ENCODE results near the gene TSR3.

The TSR3 gene

DNA sequence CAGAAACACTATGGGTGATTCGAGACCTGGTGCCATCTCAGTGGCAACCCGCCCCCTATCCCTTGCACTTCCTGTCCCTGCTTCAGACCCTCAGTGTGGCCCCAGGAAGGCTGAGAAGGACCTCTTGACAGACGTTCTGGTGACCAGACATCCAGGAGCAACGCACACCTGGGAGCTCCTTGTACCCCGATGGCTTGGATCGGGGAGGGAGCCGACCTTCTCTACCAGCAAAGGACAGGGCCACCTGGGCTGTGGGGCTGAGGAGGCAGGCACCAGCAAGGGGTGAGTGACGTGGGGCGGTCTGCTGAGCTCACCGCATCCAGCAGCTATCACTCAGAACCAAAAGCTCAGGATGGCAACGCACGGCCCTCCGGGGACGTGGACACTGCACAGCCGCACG lies 35.7 kb upstream of the TSR3 start:
- TF ChIP-seq, protein P1, sequence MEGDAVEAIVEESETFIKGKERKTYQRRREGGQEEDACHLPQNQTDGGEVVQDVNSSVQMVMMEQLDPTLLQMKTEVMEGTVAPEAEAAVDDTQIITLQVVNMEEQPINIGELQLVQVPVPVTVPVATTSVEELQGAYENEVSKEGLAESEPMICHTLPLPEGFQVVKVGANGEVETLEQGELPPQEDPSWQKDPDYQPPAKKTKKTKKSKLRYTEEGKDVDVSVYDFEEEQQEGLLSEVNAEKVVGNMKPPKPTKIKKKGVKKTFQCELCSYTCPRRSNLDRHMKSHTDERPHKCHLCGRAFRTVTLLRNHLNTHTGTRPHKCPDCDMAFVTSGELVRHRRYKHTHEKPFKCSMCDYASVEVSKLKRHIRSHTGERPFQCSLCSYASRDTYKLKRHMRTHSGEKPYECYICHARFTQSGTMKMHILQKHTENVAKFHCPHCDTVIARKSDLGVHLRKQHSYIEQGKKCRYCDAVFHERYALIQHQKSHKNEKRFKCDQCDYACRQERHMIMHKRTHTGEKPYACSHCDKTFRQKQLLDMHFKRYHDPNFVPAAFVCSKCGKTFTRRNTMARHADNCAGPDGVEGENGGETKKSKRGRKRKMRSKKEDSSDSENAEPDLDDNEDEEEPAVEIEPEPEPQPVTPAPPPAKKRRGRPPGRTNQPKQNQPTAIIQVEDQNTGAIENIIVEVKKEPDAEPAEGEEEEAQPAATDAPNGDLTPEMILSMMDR (IDR thresholded peaks at IDR 0.05; ENCODE audit: low read depth, low read length): no peak
- TF ChIP-seq, protein P2, sequence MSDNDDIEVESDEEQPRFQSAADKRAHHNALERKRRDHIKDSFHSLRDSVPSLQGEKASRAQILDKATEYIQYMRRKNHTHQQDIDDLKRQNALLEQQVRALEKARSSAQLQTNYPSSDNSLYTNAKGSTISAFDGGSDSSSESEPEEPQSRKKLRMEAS (IDR thresholded peaks at IDR 0.05; ENCODE audit: low read depth, low read length): no peak
- TF ChIP-seq POLR2A (IDR thresholded peaks at IDR 0.05; ENCODE audit: extremely low read depth, insufficient read length): no peak
- no peak for TF ChIP-seq MYC (IDR thresholded peaks at IDR 0.05; ENCODE audit: low read depth, low read length)
- no peak overlapping the region for H3K4me3 ChIP-seq (ENCODE audit: low read depth, low read length)
- DNase-seq (ENCODE audit: low read depth): no peak

DNA sequence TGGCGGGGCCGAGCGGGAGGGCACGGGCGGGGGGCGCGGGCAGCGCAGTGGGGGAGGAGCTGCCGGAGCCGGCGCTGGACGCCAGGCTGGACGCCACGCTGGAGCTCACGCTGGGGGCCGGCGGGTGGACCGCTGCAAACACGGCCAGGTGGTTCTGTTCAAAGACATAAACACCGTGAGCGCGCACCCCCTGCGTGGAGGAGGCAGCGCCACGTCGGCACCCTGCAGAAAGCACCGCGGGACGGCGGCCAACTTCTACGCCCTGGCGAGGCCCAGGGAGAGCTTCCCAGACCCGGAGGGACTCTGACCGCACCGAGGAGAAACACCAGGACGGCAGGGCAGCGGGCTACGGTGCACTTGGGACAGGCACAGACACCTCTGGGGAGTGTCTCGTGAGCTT lies 33.6 kb upstream of the TSR3 start:
- TF ChIP-seq POLR2A (IDR thresholded peaks at IDR 0.05; ENCODE audit: extremely low read depth, insufficient read length) (no peak), MYC (IDR thresholded peaks at IDR 0.05; ENCODE audit: low read depth, low read length) (no peak)
- TF ChIP-seq, protein P2 (IDR thresholded peaks at IDR 0.05; ENCODE audit: low read depth, low read length): no peak
- TF ChIP-seq, protein P1 (IDR thresholded peaks at IDR 0.05; ENCODE audit: low read depth, low read length): no peak
- no peak overlapping the region for H3K4me3 ChIP-seq (ENCODE audit: low read depth, low read length)
- no peak for DNase-seq (ENCODE audit: low read depth)

DNA sequence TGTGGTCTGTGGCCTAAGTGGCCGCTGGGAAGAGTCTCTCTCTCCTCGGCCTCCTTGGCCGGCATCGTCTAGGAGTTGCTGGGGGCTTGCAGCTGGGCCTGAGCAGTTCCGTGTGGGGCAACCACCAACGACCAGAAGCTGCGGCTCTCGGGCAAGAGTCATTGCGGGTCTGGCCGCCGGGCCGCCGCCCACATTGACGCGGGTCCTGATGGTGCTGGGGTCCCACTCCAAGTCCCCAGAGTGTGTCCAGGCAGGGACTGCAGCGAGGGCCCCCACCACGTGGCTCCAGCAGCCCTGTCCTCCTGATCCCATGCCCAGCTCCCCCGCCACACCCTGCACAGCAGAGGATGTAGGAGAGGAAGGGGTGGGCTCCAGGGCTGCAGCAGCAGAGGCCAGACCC lies 31.9 kb upstream of the TSR3 start:
- no peak for DNase-seq (ENCODE audit: low read depth)
- H3K4me3 ChIP-seq (ENCODE audit: low read depth, low read length): no peak overlapping the region
- TF ChIP-seq POLR2A (IDR thresholded peaks at IDR 0.05; ENCODE audit: extremely low read depth, insufficient read length): no peak
- no peak for TF ChIP-seq MYC (IDR thresholded peaks at IDR 0.05; ENCODE audit: low read depth, low read length)

DNA sequence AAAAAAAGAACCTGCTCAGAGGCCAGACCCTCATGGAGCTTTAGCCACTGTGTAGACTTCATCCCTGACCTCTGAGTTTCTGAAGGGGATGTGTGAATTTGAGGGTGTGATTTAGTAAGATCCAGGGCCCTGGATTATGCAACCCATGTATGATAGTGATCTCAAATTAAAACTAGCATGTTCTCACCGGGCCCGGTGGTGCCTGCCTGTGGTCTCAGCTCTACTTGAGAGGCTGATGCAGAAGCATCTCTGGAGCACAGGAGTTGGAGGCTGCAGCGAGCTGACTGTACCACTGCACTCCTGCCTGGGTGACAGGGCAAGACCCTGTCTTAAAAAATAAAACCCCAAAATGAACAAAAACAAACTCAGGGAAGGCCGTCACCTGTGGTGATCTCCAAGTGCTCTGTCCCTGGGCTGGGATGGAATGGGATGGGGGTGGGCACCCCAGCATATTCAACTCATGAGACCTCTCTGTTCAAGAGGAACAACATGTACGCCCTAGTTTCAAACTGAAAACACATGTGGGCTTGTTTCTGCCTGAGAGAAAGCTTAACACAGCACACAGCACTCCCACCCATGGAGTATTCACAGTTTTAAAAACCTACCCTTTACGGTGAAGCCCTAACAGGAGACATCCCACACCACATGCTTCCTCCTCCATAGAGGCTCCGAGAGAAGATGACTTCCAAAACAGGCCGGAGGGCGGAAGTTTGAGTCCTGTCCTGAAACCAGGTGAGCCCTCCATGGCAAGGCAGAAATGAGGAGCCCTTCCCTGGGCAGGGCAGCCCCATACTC lies 30.1 kb upstream of the TSR3 start:
- TF ChIP-seq, protein P1 (IDR thresholded peaks at IDR 0.05; ENCODE audit: low read depth, low read length): no peak
- no peak for TF ChIP-seq POLR2A (IDR thresholded peaks at IDR 0.05; ENCODE audit: extremely low read depth, insufficient read length)
- TF ChIP-seq MYC (IDR thresholded peaks at IDR 0.05; ENCODE audit: low read depth, low read length): no peak
- TF ChIP-seq, protein P2 (IDR thresholded peaks at IDR 0.05; ENCODE audit: low read depth, low read length): no peak
- DNase-seq (ENCODE audit: low read depth): no peak
- H3K4me3 ChIP-seq (ENCODE audit: low read depth, low read length): no peak overlapping the region

DNA sequence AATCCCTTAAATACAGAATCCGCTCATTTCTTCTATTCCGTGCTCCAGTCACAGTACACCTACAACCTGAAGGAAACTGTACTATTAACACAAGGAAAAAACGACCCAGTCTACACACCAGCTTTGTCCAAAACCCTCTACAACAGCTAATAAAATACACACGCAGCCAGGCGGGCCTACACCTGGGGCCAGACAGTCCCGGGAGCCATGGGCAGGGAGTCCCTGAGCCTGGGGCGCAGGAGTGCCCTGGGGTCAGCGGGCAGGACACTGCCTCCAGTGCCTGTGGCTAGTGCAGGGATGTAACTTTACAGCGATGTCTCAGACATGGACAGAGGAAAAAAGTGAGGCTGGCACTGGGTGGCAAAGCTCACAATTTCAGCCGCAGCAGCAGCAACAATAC lies 28.5 kb upstream of the TSR3 start:
- no peak for DNase-seq (ENCODE audit: low read depth)
- TF ChIP-seq, protein P2 (IDR thresholded peaks at IDR 0.05; ENCODE audit: low read depth, low read length): no peak
- TF ChIP-seq MYC (IDR thresholded peaks at IDR 0.05; ENCODE audit: low read depth, low read length): no peak
- no peak for TF ChIP-seq POLR2A (IDR thresholded peaks at IDR 0.05; ENCODE audit: extremely low read depth, insufficient read length)
- TF ChIP-seq, protein P1 (IDR thresholded peaks at IDR 0.05; ENCODE audit: low read depth, low read length): no peak
- no peak overlapping the region for H3K4me3 ChIP-seq (ENCODE audit: low read depth, low read length)

DNA sequence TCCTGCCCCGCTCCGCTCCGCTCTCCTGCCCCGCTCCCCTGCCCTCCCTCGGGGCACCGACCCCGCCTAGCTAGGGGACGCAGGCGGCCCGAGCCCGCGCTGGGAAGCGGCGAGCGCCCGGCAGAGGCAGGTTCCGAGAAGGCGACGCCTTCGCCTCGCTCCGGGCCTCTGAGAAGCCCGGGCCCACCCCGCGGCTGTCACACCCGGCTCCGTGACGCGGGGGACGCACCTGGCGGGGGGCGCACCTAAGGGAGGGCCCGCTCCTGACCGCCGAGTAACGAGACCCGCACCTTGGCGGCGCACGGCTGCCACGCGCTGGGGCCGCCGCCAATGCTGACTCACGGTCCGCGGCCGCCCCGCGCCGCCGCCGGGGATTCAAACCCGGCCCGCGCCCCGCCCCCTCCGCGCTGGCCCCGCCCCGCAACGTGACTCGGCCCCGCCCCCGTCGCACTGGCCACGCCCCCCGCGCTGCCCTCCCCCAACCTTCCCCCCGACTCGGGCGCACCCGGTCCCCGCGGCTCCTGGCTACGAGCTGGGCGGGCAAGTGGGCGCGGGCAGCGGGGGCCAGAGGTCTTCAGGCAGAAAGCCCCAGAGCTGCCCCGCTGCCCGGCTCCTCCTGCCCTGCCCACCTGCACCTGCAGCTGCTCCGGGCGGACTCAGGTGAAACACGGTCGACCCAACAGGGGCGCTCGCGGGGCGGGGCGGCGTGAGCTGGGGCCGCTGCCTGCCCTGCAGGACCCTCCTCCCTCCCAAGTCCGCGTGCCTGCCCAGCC lies 27.8 kb upstream of the TSR3 start:
- peak; percentile 62 for DNase-seq (ENCODE audit: low read depth)
- H3K4me3 ChIP-seq (ENCODE audit: low read depth, low read length): peak overlapping the region; percentile 62
- TF ChIP-seq MYC (IDR thresholded peaks at IDR 0.05; ENCODE audit: low read depth, low read length) (peak; percentile 63), POLR2A (IDR thresholded peaks at IDR 0.05; ENCODE audit: extremely low read depth, insufficient read length) (peak; percentile 57)
- TF ChIP-seq, protein P2 (IDR thresholded peaks at IDR 0.05; ENCODE audit: low read depth, low read length): peak; percentile 50
- TF ChIP-seq, protein P1 (IDR thresholded peaks at IDR 0.05; ENCODE audit: low read depth, low read length): no peak

Measured in NB4 (cell line).